Left renal cortex interstitium (tissue), 4 donors: Measurements from ENCODE around the gene GCK. TPM values are rescaled to one million over a fixed set of nuclear protein-coding genes. Genes with fewer than 3 reads are reported as not detected.

Source experiments
- DNase-seq, 4 donors: peaks; one replicate each; pipeline ENCODE4 v3.0.0-alpha.2; 2013; ENCODE audit warnings: low read depth in 4 of 4, low spot score in 2 of 4, missing footprints in 1 of 4
- polyA plus RNA-seq, 4 donors: library from polyadenylated mRNA; unstranded; fragments of 120-200 nt; gene quantifications; one replicate each; pipeline ENCODE4 v1.2.1, GENCODE V29; 2013; ENCODE audit not compliant: insufficient read length in 4 of 4

The GCK gene
- polyA plus RNA-seq, 4 donors, result 3.2 to 4.8 (median 3.9) TPM

GRCh38 chr7:44158096-44158872 lies 31.0 kb downstream of the GCK start:
- no peak for DNase-seq

GRCh38 chr7:44157116-44158080 lies 31.8 kb downstream of the GCK start:
- no peak for DNase-seq

GRCh38 chr7:44156453-44157010 lies 32.7 kb downstream of the GCK start:
- no peak for DNase-seq

- DNase-seq, result no peak
Observed at GRCh38 chr7:44155191-44156185, 33.8 kb downstream of the GCK start.

GRCh38 chr7:44154703-44155102 lies 34.5 kb downstream of the GCK start:
- DNase-seq, result no peak

- DNase-seq, result no peak
Observed at GRCh38 chr7:44153948-44154335, 35.3 kb downstream of the GCK start.

- no peak for DNase-seq
Observed at GRCh38 chr7:44152971-44153947, 36.0 kb downstream of the GCK start.

GRCh38 chr7:44151956-44152355 lies 37.3 kb downstream of the GCK start:
- no peak for DNase-seq

GRCh38 chr7:44150966-44151941 lies 38.0 kb downstream of the GCK start:
- no peak for DNase-seq

GRCh38 chr7:44150466-44150832 lies 38.8 kb downstream of the GCK start:
- no peak for DNase-seq

- no peak for DNase-seq
Observed at GRCh38 chr7:44149571-44150465, 39.4 kb downstream of the GCK start.

- no peak for DNase-seq
Observed at GRCh38 chr7:44148961-44149536, 40.2 kb downstream of the GCK start.

- no peak for DNase-seq
Observed at GRCh38 chr7:44148166-44148565, 41.1 kb downstream of the GCK start.

- DNase-seq, result peak in 1 of 4 donors; percentile 54
Observed at GRCh38 chr7:44147026-44147991, 41.9 kb downstream of the GCK start.
